SU-DHL-6 (cell line): ENCODE measurements around the gene ADAMTS15.

Experiments
- H2AFZ ChIP-seq: fragments of 200-600 bp; sonication (generic); 2 replicates; pipeline ENCODE4 v1.6.1; 2014; ENCODE audit warnings: low read depth, mild to moderate bottlenecking, moderate library complexity, mixed read lengths, antibody characterized with exemption, low read length; ENCODE audit not compliant: severe bottlenecking
- H3F3A ChIP-seq: fragments of 200-600 bp; shearing (Covaris generic); 2 replicates; pipeline ENCODE4 v1.6.0; 2016; ENCODE audit warnings: antibody characterized with exemption, mild to moderate bottlenecking; ENCODE audit not compliant: insufficient read depth
- H3K27ac ChIP-seq: fragments of 200-600 bp; sonication (generic); 2 replicates; pipeline ENCODE4 v1.5.1; 2016; ENCODE audit warnings: low read depth, mild to moderate bottlenecking, low read length, moderate library complexity, mixed read lengths
- H3K27me3 ChIP-seq: fragments of 200-600 bp; sonication (generic), shearing (Covaris generic); 2 replicates; pipeline ENCODE4 v1.6.0; 2014; ENCODE audit warnings: mild to moderate bottlenecking, low read length
- H3K36me3 ChIP-seq: fragments of 200-600 bp; sonication (generic); 2 replicates; pipeline ENCODE4 v1.6.1; 2014; ENCODE audit warnings: mild to moderate bottlenecking, low read length, mixed read lengths
- H3K4me2 ChIP-seq: fragments of 300-600, 200-600 bp; shearing (Covaris generic), sonication (generic); 2 replicates; pipeline ENCODE4 v1.6.0; 2014; ENCODE audit warnings: low read length, low read depth, mild to moderate bottlenecking; ENCODE audit not compliant: poor library complexity, severe bottlenecking
- H3K4me3 ChIP-seq: fragments of 200-600 bp; sonication (generic); 2 replicates; pipeline ENCODE4 v1.5.1; 2014; ENCODE audit warnings: antibody characterized with exemption, low read length, mild to moderate bottlenecking, mixed read lengths; ENCODE audit not compliant: insufficient read depth, poor library complexity, severe bottlenecking
- H3K79me2 ChIP-seq: fragments of 200-600 bp; sonication (generic); 2 replicates; pipeline ENCODE4 v1.6.1; 2014; ENCODE audit warnings: mild to moderate bottlenecking, low read length, moderate library complexity; ENCODE audit not compliant: insufficient read depth
- H3K9ac ChIP-seq: fragments of 200-600 bp; sonication (generic); 2 replicates; pipeline ENCODE4 v1.7.0; 2014; ENCODE audit warnings: mild to moderate bottlenecking, low read length
- H3K9me2 ChIP-seq: fragments of 200-600 bp; sonication (generic); replicated peaks from 2 replicates; pipeline ENCODE4 v1.6.1; 2014; ENCODE audit warnings: low read length; ENCODE audit not compliant: insufficient read depth
- H3K9me3 ChIP-seq: fragments of 200-600 bp; sonication (generic); 2 replicates; pipeline ENCODE4 v1.6.1; 2014; ENCODE audit warnings: low read length, mixed read lengths; ENCODE audit not compliant: insufficient read depth
- H4K20me1 ChIP-seq: fragments of 200-600 bp; sonication (generic); 2 replicates; pipeline ENCODE4 v1.6.1; 2014; ENCODE audit warnings: low read depth, mild to moderate bottlenecking, antibody characterized with exemption, low read length, moderate library complexity, mixed read lengths
- EZH2phosphoT487 ChIP-seq: fragments of 200-600 bp; sonication (generic), shearing (Covaris generic); conservative IDR thresholded peaks from 2 replicates; pipeline ENCODE4 v1.6.1; 2018; ENCODE audit warnings: mild to moderate bottlenecking, antibody characterized with exemption, low read length, moderate library complexity, mixed read lengths
- TF ChIP-seq, protein P1 (sequence below): fragments of 200-600 bp; sonication (generic); IDR thresholded peaks from one replicate; pipeline ENCODE4 v1.5.1; 2017; ENCODE audit warnings: antibody characterized with exemption, mild to moderate bottlenecking, low read length, moderate library complexity; ENCODE audit not compliant: insufficient read depth, poor library complexity, severe bottlenecking

Gene ADAMTS15

DNA sequence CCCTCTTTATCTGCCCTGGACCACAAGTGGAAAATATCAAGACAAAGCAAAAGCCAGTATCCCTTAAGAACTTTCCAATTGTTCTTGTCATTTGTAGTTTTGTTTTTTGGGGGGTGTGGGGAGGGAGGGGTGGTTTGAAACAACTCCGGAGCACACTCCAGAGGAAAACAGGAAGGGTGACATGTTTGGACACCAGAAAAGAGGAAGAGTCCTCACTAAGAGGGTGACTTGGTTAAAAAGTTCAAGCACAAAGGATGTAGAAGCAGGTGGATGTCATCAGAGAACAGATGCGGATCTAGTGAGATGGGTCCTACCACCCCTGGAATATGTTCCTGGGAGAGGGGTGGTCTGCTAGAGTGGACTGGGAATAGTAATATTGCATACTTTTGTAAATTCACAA lies 45.9 kb upstream of the ADAMTS15 start:
- Histone ChIP-seq H3K9me2 (no peaks in the 10 kb centered on the region), H2AFZ (no peak overlapping the region), H3K9me3 (no peaks in the 10 kb centered on the region), H3F3A (no peaks in the 10 kb centered on the region), H3K27ac (no peak overlapping the region), H3K4me2 (no peak overlapping the region), H3K27me3 (no peaks in the 10 kb centered on the region), H3K79me2 (no peaks in the 10 kb centered on the region), H3K4me3 (no peak overlapping the region), H3K9ac (no peak overlapping the region), H4K20me1 (no peaks in the 10 kb centered on the region), H3K36me3 (no peaks in the 10 kb centered on the region)
- TF ChIP-seq, protein P1, sequence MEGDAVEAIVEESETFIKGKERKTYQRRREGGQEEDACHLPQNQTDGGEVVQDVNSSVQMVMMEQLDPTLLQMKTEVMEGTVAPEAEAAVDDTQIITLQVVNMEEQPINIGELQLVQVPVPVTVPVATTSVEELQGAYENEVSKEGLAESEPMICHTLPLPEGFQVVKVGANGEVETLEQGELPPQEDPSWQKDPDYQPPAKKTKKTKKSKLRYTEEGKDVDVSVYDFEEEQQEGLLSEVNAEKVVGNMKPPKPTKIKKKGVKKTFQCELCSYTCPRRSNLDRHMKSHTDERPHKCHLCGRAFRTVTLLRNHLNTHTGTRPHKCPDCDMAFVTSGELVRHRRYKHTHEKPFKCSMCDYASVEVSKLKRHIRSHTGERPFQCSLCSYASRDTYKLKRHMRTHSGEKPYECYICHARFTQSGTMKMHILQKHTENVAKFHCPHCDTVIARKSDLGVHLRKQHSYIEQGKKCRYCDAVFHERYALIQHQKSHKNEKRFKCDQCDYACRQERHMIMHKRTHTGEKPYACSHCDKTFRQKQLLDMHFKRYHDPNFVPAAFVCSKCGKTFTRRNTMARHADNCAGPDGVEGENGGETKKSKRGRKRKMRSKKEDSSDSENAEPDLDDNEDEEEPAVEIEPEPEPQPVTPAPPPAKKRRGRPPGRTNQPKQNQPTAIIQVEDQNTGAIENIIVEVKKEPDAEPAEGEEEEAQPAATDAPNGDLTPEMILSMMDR, result no peak
- TF ChIP-seq EZH2phosphoT487, result no peak

DNA sequence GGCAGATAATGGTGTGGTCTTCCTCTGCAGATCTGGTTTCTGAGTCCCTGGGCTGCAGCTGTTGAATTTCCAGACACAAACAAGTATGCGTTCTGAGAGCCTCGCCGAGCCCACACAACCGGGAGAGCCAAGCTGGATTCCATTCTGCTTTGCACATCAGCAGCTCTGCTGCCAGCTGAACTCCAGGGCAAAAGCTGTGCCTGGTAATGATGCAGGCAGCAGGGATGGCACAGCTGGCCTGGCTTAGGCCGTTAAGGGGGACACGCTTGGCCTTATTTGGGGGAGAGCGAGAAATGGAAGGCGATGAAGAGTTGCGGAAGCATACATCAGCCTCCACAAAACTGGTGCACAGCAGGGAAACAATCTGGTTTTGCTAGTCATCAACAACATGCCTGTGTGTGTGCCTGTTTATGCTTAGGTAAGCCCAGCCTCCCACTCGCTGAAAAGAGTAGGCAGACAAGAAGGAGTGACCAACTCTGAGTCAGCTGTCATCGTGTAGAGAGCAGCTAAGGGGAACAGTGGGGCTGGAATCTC lies 45.1 kb upstream of the ADAMTS15 start:
- Histone ChIP-seq H3K27ac (no peak overlapping the region), H2AFZ (no peak overlapping the region), H3K4me2 (no peak overlapping the region), H3K9me2 (no peaks in the 10 kb centered on the region), H3K27me3 (no peaks in the 10 kb centered on the region), H3K79me2 (no peaks in the 10 kb centered on the region), H3F3A (no peaks in the 10 kb centered on the region), H3K4me3 (no peak overlapping the region), H3K9me3 (no peaks in the 10 kb centered on the region), H4K20me1 (no peaks in the 10 kb centered on the region), H3K36me3 (no peaks in the 10 kb centered on the region), H3K9ac (no peak overlapping the region)
- no peak for TF ChIP-seq EZH2phosphoT487
- TF ChIP-seq, protein P1, result no peak

DNA sequence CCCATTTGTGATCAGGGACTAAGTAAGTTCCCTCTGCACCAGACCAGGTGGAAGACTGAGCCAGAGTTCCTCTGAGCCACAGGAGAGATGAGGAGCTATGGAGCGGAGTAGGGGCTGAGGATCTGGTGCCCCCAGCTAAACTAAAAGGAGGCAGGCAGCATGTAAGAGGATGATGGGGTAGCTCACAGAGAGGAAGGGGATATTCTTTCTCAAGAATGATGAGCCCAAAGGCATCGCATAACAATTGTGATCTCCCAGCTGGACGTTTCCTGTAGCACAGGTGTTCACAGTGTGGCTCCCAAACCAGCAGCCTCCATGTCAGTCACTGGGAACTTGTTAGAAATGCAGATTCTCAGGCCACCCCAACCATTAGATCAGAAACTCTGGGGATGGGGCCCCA lies 44.5 kb upstream of the ADAMTS15 start:
- Histone ChIP-seq H3K27ac (no peak overlapping the region), H3K9ac (no peak overlapping the region), H3K9me2 (no peaks in the 10 kb centered on the region)

More for the DNA sequence above, 44.5 kb upstream of the ADAMTS15 start:
- H3K27me3 ChIP-seq, result no peaks in the 10 kb centered on the region
- no peaks in the 10 kb centered on the region for H3K36me3 ChIP-seq
- no peaks in the 10 kb centered on the region for H3K9me3 ChIP-seq
- H3K79me2 ChIP-seq, result no peaks in the 10 kb centered on the region
- H2AFZ ChIP-seq, result no peak overlapping the region
- no peaks in the 10 kb centered on the region for H4K20me1 ChIP-seq
- H3F3A ChIP-seq, result no peaks in the 10 kb centered on the region
- no peak overlapping the region for H3K4me2 ChIP-seq
- H3K4me3 ChIP-seq, result no peak overlapping the region
- TF ChIP-seq, protein P1, result no peak
- TF ChIP-seq EZH2phosphoT487, result no peak
